NCI-H1048 (cell line): ENCODE data around the gene KSR1.
"Not testable (repeated sequence)": the region's sequence is repeated elsewhere in the genome, so short reads cannot be mapped to it uniquely, and the experiment has no call there.

ENCODE experiments used
- DNase-seq: peaks from one replicate; lab custom pipeline; 2025; lab: John Stamatoyannopoulos, UW

KSR1 gene

GRCh38 chr17:27657620-27658019 lies 201.4 kb downstream of the KSR1 start:
- no peak for DNase-seq

GRCh38 chr17:27659683-27660082 lies 203.4 kb downstream of the KSR1 start:
- DNase-seq: no peak

GRCh38 chr17:27660436-27660835 lies 204.2 kb downstream of the KSR1 start:
- DNase-seq: no peak

DNA sequence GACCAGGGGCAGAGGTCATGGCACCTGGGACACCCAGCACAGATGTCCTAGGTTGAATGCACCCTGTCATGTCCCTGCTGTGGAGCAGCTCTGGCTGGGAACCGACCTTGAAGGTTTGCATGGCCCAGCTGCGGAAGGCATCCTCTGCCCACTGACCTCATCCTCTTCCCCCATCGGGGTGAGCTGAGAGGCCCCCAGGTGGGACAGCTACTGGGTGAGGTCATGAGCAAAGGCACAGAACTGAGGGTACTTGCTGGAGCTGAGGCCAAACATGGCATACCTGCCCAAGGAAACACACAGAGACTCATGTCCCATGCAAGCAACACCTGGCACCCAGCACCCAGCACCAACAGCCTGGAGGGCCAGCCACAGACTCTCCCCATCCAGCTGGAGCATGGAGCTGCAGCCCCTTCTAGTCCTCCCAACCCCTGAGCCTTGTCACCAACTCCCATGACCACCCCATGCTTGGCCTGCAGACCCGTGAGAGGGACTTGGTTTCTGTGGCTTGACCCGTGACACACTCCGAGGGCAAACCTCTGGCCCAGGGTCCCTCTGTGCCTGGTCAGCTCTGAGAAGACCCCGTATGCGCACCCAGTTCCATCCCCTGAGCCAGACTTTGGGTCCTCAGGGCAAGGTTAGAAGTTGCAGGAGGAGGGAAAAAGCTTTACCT lies 207.8 kb downstream of the KSR1 start:
- no peak for DNase-seq

GRCh38 chr17:27664606-27664965 lies 208.3 kb downstream of the KSR1 start:
- no peak for DNase-seq

DNA sequence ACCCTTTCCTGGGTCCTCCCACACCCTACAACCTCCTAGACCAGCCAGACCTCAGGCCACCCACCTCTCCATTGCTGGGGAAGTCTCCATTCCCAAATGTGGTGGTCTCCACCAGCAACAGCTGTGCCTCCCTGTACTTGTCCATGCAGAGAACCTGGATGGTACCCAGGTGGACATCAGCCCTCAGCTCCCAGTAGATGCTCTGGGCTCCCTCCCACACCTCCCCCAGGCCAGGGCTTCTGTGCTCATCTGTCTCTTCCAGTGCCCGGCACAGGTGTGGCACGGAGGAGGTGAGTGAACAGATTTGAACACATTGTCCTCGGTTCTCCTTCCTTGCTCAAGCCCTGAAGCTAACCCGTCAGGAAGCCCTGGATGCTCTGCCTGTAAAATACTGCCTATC lies 209.3 kb downstream of the KSR1 start:
- DNase-seq: no peak

GRCh38 chr17:27666270-27666669 lies 210.0 kb downstream of the KSR1 start:
- DNase-seq: not testable (repeated sequence)

- DNase-seq: no peak
Measured at GRCh38 chr17:27666831-27667560, 210.7 kb downstream of the KSR1 start.

- DNase-seq: no peak
Measured at GRCh38 chr17:27667656-27668487, 211.6 kb downstream of the KSR1 start.

GRCh38 chr17:27668488-27668823 lies 212.2 kb downstream of the KSR1 start:
- no peak for DNase-seq

- no peak for DNase-seq
Measured at GRCh38 chr17:27669136-27669535, 212.9 kb downstream of the KSR1 start.

DNA sequence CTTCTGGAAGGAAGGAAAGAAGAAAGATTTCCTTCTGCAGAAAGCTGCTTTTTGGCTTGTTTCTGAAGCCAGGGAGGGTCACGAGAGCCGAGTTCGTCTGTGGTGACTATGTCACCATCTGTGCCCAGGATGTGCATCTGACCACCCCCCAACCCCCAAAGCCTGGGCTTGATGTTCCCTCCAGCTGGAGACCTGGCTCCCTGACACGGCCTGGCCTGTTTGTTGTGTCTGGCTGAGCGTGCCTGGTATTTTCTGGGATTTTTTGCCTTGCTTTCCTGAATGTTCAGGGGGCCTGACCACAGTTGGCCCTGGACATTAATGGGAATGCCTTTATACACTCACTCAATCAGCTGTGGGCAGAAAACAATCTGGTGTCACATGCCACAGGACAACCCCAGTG lies 213.6 kb downstream of the KSR1 start:
- no peak for DNase-seq

- no peak for DNase-seq
Measured at GRCh38 chr17:27670791-27671590, 214.7 kb downstream of the KSR1 start.

GRCh38 chr17:27671591-27671910 lies 215.3 kb downstream of the KSR1 start:
- DNase-seq: no peak

DNA sequence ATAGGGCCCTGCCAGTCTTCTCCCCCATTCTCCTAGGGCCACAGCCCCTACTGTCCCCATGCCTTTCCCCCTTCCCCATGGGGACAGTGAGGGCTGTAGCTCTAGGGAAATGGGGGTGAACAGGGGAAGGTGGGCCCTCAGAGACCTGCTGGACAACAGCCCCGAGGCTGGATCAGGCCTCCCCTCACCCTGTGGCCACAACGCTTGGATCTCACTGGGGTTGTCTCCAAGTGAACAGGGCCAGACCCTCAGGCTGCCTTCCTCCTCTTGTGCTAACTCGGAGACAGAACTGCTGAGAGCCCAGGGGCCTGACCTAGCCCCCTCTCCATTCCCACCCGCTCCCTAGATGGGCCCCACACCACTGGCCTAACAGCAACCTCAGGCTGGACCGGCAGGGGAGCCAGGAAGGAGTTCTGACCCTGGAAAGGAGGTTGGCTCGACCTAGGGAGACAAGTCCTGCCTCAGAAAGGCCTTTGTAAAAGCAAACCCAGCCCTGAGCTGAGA lies 215.8 kb downstream of the KSR1 start:
- DNase-seq: not testable (repeated sequence)

- no peak for DNase-seq
Measured at GRCh38 chr17:27674335-27674734, 218.1 kb downstream of the KSR1 start.
